ENCODE results near the gene SMARCA2.

- TF ChIP-seq CTCF (IDR thresholded peaks at IDR 0.05) (no peak), POLR2A (IDR thresholded peaks at IDR 0.05) (no peak)
Measured at GRCh38 chr9:2109069-2109650, 94.0 kb downstream of the SMARCA2 start.

Measured in thyroid gland (tissue), 4 donors.